ENCODE data around the gene RPL5. TPM values are rescaled to one million over a fixed set of nuclear protein-coding genes. Genes with fewer than 3 reads are reported as not detected.

RPL5 gene
- total and polyA plus RNA-seq, 9 of the 15 experiments (the other 6 are each of a cell fraction or from before 2014, with no cell fraction given): 1,467 to 4,252 (median 2,454) TPM

DNA sequence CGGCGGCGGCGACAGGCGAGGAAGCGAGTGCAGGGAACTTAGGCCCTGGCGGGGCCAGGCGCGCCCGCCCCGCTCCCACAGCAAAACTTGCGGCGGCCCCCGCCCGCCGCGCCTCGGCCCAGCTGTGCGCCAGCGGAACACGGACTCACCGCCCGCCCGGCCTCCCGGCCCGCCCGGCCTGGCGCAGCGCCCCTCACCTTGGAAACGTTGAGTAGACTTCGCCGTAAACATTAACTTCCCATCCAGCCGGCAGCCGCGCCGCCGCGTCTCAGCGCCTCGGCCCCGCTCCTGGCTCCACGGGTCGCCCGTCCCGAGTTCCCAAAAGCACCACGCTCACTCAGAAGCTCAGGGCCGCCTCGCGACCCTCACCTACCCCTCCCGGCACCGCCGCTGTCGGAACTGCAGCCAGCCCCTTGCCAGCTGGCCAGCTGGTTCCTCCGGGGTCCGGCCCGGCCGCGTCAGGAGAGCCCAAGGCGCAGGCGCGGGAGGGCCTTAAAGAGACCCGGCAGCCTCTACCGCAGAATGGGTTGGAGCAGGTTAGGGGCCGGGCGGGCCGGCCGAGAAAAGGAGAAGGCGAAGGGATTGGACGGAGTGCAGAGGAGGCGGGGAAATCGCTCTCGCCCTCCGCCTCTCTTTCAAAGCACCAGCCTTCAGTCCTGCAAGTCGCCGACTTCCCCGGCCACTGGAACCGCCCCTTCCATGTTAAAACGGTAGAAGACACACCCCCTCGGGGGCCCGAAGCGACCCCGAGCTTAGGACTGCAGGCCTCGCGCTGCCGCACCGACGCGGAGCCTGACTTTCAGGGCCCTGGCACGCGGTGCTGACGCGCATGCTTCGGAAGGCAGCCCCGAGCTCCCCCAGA is 47.0 kb upstream of the RPL5 start, which contains the start of gene EVI5 (continued):
- TF ChIP-seq, protein P1, sequence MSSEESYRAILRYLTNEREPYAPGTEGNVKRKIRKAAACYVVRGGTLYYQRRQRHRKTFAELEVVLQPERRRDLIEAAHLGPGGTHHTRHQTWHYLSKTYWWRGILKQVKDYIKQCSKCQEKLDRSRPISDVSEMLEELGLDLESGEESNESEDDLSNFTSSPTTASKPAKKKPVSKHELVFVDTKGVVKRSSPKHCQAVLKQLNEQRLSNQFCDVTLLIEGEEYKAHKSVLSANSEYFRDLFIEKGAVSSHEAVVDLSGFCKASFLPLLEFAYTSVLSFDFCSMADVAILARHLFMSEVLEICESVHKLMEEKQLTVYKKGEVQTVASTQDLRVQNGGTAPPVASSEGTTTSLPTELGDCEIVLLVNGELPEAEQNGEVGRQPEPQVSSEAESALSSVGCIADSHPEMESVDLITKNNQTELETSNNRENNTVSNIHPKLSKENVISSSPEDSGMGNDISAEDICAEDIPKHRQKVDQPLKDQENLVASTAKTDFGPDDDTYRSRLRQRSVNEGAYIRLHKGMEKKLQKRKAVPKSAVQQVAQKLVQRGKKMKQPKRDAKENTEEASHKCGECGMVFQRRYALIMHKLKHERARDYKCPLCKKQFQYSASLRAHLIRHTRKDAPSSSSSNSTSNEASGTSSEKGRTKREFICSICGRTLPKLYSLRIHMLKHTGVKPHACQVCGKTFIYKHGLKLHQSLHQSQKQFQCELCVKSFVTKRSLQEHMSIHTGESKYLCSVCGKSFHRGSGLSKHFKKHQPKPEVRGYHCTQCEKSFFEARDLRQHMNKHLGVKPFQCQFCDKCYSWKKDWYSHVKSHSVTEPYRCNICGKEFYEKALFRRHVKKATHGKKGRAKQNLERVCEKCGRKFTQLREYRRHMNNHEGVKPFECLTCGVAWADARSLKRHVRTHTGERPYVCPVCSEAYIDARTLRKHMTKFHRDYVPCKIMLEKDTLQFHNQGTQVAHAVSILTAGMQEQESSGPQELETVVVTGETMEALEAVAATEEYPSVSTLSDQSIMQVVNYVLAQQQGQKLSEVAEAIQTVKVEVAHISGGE (CRISPR knock-in tag; IDR thresholded peaks at IDR 0.05): 0 out of 6 replicates have a peak, but pooled peaks of 1 of the 3 experiments have one; percentile 56
- TF ChIP-seq C11orf30 (IDR thresholded peaks at IDR 0.05; ENCODE audit: low read depth): no peak
- no peak for TF ChIP-seq ZNF23 (CRISPR knock-in tag; IDR thresholded peaks at IDR 0.05)
- TF ChIP-seq ZNF785 (CRISPR knock-in tag; IDR thresholded peaks at IDR 0.05): no peak
- TF ChIP-seq HNRNPLL (IDR thresholded peaks at IDR 0.05; ENCODE audit: low read depth, low read length, poor library complexity, severe bottlenecking): peak; percentile 75
- peak; percentile 60 to 67 for TF ChIP-seq MAZ (CRISPR knock-in tag; conservative IDR thresholded peaks at IDR 0.05 in 1 of 2, IDR thresholded peaks at IDR 0.05 in 1 of 2)
- no peak for TF ChIP-seq GTF2A2 (tag; IDR thresholded peaks at IDR 0.05)
- TF ChIP-seq XRCC5 (IDR thresholded peaks at IDR 0.05; ENCODE audit: low read depth, low read length): peak; percentile 56
- TF ChIP-seq HDAC3 (IDR thresholded peaks at IDR 0.05; ENCODE audit: borderline replicate concordance, partially characterized antibody): no peak
- TF ChIP-seq KAT8 (IDR thresholded peaks at IDR 0.05; ENCODE audit: low read depth): no peak
- TF ChIP-seq FOS (IDR thresholded peaks at IDR 0.05; ENCODE audit: extremely low read depth, insufficient read length): no peak
- TF ChIP-seq POLR2H (tag; IDR thresholded peaks at IDR 0.05; ENCODE audit: low read depth): peak; percentile 30; the same call in 1 of the 2 replicates
- peak; percentile 100 for TF ChIP-seq L3MBTL2 (IDR thresholded peaks at IDR 0.05)
- peak; percentile 47; the same call in 1 of the 2 replicates for TF ChIP-seq ZNF197 (CRISPR knock-in tag; IDR thresholded peaks at IDR 0.05; ENCODE audit: low read depth)
- TF ChIP-seq ARID2 (IDR thresholded peaks at IDR 0.05): no peak
- TF ChIP-seq, protein P2, sequence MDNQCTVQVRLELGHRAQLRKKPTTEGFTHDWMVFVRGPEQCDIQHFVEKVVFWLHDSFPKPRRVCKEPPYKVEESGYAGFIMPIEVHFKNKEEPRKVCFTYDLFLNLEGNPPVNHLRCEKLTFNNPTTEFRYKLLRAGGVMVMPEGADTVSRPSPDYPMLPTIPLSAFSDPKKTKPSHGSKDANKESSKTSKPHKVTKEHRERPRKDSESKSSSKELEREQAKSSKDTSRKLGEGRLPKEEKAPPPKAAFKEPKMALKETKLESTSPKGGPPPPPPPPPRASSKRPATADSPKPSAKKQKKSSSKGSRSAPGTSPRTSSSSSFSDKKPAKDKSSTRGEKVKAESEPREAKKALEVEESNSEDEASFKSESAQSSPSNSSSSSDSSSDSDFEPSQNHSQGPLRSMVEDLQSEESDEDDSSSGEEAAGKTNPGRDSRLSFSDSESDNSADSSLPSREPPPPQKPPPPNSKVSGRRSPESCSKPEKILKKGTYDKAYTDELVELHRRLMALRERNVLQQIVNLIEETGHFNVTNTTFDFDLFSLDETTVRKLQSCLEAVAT (IDR thresholded peaks at IDR 0.05): peak in 1 of 2 experiments; percentile 83; a peak in 2 of 4 replicates
- peak; percentile 74 for TF ChIP-seq BHLHE40 (IDR thresholded peaks at IDR 0.05; ENCODE audit: low read length)
- TF ChIP-seq, protein P3, sequence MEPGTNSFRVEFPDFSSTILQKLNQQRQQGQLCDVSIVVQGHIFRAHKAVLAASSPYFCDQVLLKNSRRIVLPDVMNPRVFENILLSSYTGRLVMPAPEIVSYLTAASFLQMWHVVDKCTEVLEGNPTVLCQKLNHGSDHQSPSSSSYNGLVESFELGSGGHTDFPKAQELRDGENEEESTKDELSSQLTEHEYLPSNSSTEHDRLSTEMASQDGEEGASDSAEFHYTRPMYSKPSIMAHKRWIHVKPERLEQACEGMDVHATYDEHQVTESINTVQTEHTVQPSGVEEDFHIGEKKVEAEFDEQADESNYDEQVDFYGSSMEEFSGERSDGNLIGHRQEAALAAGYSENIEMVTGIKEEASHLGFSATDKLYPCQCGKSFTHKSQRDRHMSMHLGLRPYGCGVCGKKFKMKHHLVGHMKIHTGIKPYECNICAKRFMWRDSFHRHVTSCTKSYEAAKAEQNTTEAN (CRISPR knock-in tag; IDR thresholded peaks at IDR 0.05): peak; percentile 64; the same call in 1 of the 2 replicates
- TF ChIP-seq FOXJ2 (tag; IDR thresholded peaks at IDR 0.05): peak; percentile 93
- no peak for TF ChIP-seq ZNF316 (IDR thresholded peaks at IDR 0.05)
- no peak; the same call in 1 of the 2 replicates for TF ChIP-seq PRMT5 (CRISPR knock-in tag; IDR thresholded peaks at IDR 0.05)
- TF ChIP-seq PHF20 (IDR thresholded peaks at IDR 0.05; ENCODE audit: partially characterized antibody): peak; percentile 6
- no peak for TF ChIP-seq CSDE1 (IDR thresholded peaks at IDR 0.05)

Data from K562 (cell line).